AG10803 (cell line): ENCODE measurements around the gene KDM3A.

Experiments used
- DNase-seq: peaks from one replicate; pipeline ENCODE4 v3.0.0; 2010; ENCODE audit warnings: low read depth
- H3K4me3 ChIP-seq: 2 replicates; pipeline ENCODE4 v1.5.1; 2011; ENCODE audit warnings: mild to moderate bottlenecking, low read length, control low read depth
- CTCF ChIP-seq: conservative IDR thresholded peaks from 2 replicates; pipeline ENCODE4 v1.5.1; 2011; ENCODE audit warnings: mild to moderate bottlenecking, low read length, control low read depth, inconsistent platforms

The KDM3A gene

DNA sequence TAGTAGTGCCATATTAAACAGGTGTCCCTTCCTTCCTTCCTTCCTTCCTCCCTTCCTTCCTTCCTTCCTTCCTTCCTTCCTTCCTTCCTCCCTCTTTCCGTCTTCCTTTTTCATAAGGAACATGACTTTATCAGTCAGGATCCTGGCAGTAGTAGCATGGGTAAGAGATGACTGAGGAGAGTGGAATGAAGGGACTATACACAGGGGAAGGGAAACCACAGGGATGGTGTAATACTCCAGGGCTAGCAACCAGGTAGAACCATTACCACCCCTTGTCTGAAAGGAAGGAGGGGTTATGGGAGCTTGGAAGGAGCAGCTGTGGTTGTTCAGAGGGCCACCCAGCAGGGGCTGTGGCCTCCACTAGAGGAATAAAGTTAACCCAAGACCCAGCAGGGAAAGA, 23.2 kb upstream of the KDM3A start:
- peak; percentile 20 for DNase-seq
- H3K4me3 ChIP-seq, result no peak overlapping the region
- TF ChIP-seq CTCF, result no peak

- DNase-seq, result no peak
- H3K4me3 ChIP-seq, result no peak overlapping the region
- no peak for TF ChIP-seq CTCF
These were observed 20.3 kb upstream of the KDM3A start for GRCh38 chr2:86420913-86421312.

GRCh38 chr2:86426271-86426670, 14.9 kb upstream of the KDM3A start:
- no peak for DNase-seq
- H3K4me3 ChIP-seq, result no peak overlapping the region
- no peak for TF ChIP-seq CTCF

DNA sequence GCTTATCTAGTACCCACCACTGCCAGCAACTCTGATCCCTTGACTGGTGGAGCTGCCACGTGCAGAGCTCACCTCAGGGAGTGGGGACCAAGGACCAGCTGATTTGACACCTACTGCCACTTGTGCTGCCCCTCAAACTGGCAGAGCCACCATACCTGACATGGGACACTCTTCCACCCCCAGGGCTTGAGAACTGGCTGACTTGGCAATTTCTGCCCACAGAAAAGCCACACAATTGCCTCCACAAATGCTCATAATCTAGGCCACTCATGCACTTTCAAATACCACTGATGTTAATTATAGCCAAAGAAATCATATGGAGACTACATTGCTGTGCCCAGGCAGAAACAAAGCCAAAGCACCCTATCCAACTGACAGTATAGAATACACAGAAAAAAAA, 11.8 kb upstream of the KDM3A start:
- H3K4me3 ChIP-seq, result no peak overlapping the region
- no peak for TF ChIP-seq CTCF
- no peak for DNase-seq

- no peak overlapping the region for H3K4me3 ChIP-seq
- DNase-seq, result no peak
- TF ChIP-seq CTCF, result no peak
These were observed 10.8 kb upstream of the KDM3A start for GRCh38 chr2:86430368-86430767.

DNA sequence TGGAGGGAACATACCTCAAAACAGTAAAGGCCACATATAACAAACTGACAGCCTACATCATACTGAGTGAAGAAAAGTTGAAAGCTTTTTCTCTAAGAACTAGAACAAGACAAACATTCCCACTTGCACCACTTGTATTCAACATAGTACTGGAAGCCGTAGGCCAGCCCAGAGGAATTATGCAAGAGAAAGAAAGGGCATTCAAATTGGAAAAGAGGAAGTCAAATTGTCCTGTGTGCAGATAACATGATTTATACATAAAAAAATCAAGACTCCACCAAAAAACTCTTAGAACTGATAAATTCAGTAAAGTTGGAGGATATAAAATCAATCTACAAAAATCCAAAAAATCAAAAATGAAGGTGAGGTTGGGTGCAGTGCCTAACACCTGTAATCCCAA, 8.0 kb upstream of the KDM3A start:
- no peak for DNase-seq
- H3K4me3 ChIP-seq, result no peak overlapping the region
- TF ChIP-seq CTCF, result no peak

- no peak for TF ChIP-seq CTCF
- no peak overlapping the region for H3K4me3 ChIP-seq
- no peak for DNase-seq
These were observed 6.9 kb upstream of the KDM3A start for GRCh38 chr2:86434290-86434689.
